ENCODE results near the gene TRIM52. TPM values are rescaled to one million over a fixed set of nuclear protein-coding genes. Genes with fewer than 3 reads are reported as not detected.

The TRIM52 gene
- total and polyA plus RNA-seq, 9 of the 15 experiments (the other 6 are each of a cell fraction or from before 2014, with no cell fraction given), result 3.3 to 21.9 (median 13.5) TPM

GRCh38 chr5:181223729-181224389 is 37.1 kb downstream of the TRIM52 start (continued):
- TF ChIP-seq ETV1 (tag; conservative IDR thresholded peaks at IDR 0.05; ENCODE audit: low read depth) (no peak; the same call in 1 of the 2 replicates), TAL1 (IDR thresholded peaks at IDR 0.05) (peak; percentile 5; the same call in 1 of the 2 replicates), IRF2 (CRISPR knock-in tag; IDR thresholded peaks at IDR 0.05) (no peak), JUND (IDR thresholded peaks at IDR 0.05; ENCODE audit: borderline replicate concordance, low read depth, low read length) (no peak), JUND (tag; IDR thresholded peaks at IDR 0.05; ENCODE audit: borderline replicate concordance, low read depth, low read length) (no peak), MITF (IDR thresholded peaks at IDR 0.05) (no peak), TAF7 (tag; IDR thresholded peaks at IDR 0.05) (no peak), SAFB2 (IDR thresholded peaks at IDR 0.05; ENCODE audit: borderline replicate concordance, low read depth, low read length, severe bottlenecking) (no peak), HNRNPUL1 (IDR thresholded peaks at IDR 0.05; ENCODE audit: low read length) (no peak), ZNF583 (CRISPR knock-in tag; IDR thresholded peaks at IDR 0.05) (no peak), SMARCA5 (IDR thresholded peaks at IDR 0.05) (0 out of 2 replicates have a peak, but pooled peaks have one; percentile 70), ZNF445 (CRISPR knock-in tag; IDR thresholded peaks at IDR 0.05; ENCODE audit: low read depth) (no peak), ZNF408 (CRISPR knock-in tag; IDR thresholded peaks at IDR 0.05; ENCODE audit: low read depth) (no peak), CHCHD3 (CRISPR knock-in tag; IDR thresholded peaks at IDR 0.05) (no peak), TAF9B (IDR thresholded peaks at IDR 0.05; ENCODE audit: partially characterized antibody) (no peak), KDM2B (CRISPR knock-in tag; IDR thresholded peaks at IDR 0.05) (no peak), YBX1 (IDR thresholded peaks at IDR 0.05) (no peak), BMI1 (IDR thresholded peaks at IDR 0.05; ENCODE audit: low read length) (no peak), KAT2B (IDR thresholded peaks at IDR 0.05; ENCODE audit: low read depth, low read length) (no peak), RBM17 (IDR thresholded peaks at IDR 0.05; ENCODE audit: borderline replicate concordance, low read depth, low read length) (no peak), DIDO1 (tag; IDR thresholded peaks at IDR 0.05; ENCODE audit: low read depth) (no peak), SMARCE1 (IDR thresholded peaks at IDR 0.05) (0 out of 2 replicates have a peak, but pooled peaks have one; percentile 33), NFYB (IDR thresholded peaks at IDR 0.05; ENCODE audit: extremely low read depth, insufficient read length) (no peak), SRSF3 (IDR thresholded peaks at IDR 0.05; ENCODE audit: insufficient read depth, low read length) (no peak), JUNB (CRISPR knock-in tag; conservative IDR thresholded peaks at IDR 0.05) (no peak), HDGF (IDR thresholded peaks at IDR 0.05) (no peak)
- TF ChIP-seq, protein P1, sequence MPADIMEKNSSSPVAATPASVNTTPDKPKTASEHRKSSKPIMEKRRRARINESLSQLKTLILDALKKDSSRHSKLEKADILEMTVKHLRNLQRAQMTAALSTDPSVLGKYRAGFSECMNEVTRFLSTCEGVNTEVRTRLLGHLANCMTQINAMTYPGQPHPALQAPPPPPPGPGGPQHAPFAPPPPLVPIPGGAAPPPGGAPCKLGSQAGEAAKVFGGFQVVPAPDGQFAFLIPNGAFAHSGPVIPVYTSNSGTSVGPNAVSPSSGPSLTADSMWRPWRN (IDR thresholded peaks at IDR 0.05; ENCODE audit: low read depth), result no peak
